Osteocyte (in vitro differentiated cells): ENCODE results near the gene SCN5A. TPM values are rescaled to one million over a fixed set of nuclear protein-coding genes. Genes with fewer than 3 reads are reported as not detected.

Experiments used
- DNase-seq: peaks from one replicate; pipeline ENCODE4 v3.0.0; 2021; ENCODE audit warnings: mixed read lengths; ENCODE audit not compliant: unreplicated experiment; ENCODE audit errors: extremely low spot score
- H3K27ac Mint-ChIP-seq: one replicate; pipeline ENCODE4 v1.8.0; 2021; ENCODE audit warnings: mild to moderate bottlenecking, mixed read lengths; ENCODE audit not compliant: unreplicated experiment
- H3K27me3 Mint-ChIP-seq: one replicate; pipeline ENCODE4 v1.8.0; 2021; ENCODE audit warnings: mixed read lengths; ENCODE audit not compliant: unreplicated experiment
- H3K36me3 Mint-ChIP-seq: one replicate; pipeline ENCODE4 v1.8.0; 2021; ENCODE audit warnings: mixed read lengths; ENCODE audit not compliant: unreplicated experiment
- H3K4me1 Mint-ChIP-seq: one replicate; pipeline ENCODE4 v1.8.0; 2021; ENCODE audit warnings: mixed read lengths; ENCODE audit not compliant: unreplicated experiment
- H3K4me3 Mint-ChIP-seq: one replicate; pipeline ENCODE4 v1.8.0; 2021; ENCODE audit warnings: mild to moderate bottlenecking, moderate library complexity, mixed read lengths; ENCODE audit not compliant: unreplicated experiment
- H3K9me3 Mint-ChIP-seq: one replicate; pipeline ENCODE4 v1.8.0; 2021; ENCODE audit warnings: mixed read lengths; ENCODE audit not compliant: unreplicated experiment
- CTCF ChIP-seq: fragments of 200-600 bp; sonication (generic); IDR thresholded peaks from 2 replicates; pipeline ENCODE4 v1.5.0; 2021; ENCODE audit warnings: antibody characterized with exemption, mild to moderate bottlenecking, moderate library complexity
- total RNA-seq: library from RNA; stranded (reverse); gene quantifications from 2 replicates; pipeline ENCODE4 v1.2.1, GENCODE V29; 2021

SCN5A gene
- total RNA-seq, 1 donor from 2014 or later = not detected

- H3K27me3 Mint-ChIP-seq = peaks cover 19% of the 10 kb centered on the region
- TF ChIP-seq CTCF = peak; percentile 15
- no peak overlapping the region for H3K27ac Mint-ChIP-seq
- no peaks in the 10 kb centered on the region for H3K36me3 Mint-ChIP-seq
- H3K4me3 Mint-ChIP-seq = no peak overlapping the region
- no peaks in the 10 kb centered on the region for H3K4me1 Mint-ChIP-seq
- no peak for DNase-seq
- peaks cover 16% of the 10 kb centered on the region for H3K9me3 Mint-ChIP-seq
Observed at GRCh38 chr3:38662544-38662943, 13.1 kb upstream of the SCN5A start.

- no peak for DNase-seq
- TF ChIP-seq CTCF = no peak
- Mint-ChIP-seq H3K27ac (no peak overlapping the region), H3K9me3 (peaks cover 14% of the 10 kb centered on the region), H3K36me3 (no peaks in the 10 kb centered on the region), H3K4me1 (no peaks in the 10 kb centered on the region), H3K4me3 (no peak overlapping the region), H3K27me3 (peaks cover 30% of the 10 kb centered on the region)
Observed at GRCh38 chr3:38658841-38659240, 9.4 kb upstream of the SCN5A start.

GRCh38 chr3:38657369-38657768 is 7.9 kb upstream of the SCN5A start:
- Mint-ChIP-seq H3K27ac (no peak overlapping the region), H3K36me3 (no peaks in the 10 kb centered on the region), H3K9me3 (no peaks in the 10 kb centered on the region), H3K27me3 (peaks cover 36% of the 10 kb centered on the region), H3K4me3 (no peak overlapping the region), H3K4me1 (no peaks in the 10 kb centered on the region)
- TF ChIP-seq CTCF = no peak
- no peak for DNase-seq

- no peak for DNase-seq
- Mint-ChIP-seq H3K27ac (no peak overlapping the region), H3K27me3 (peaks cover 42% of the 10 kb centered on the region)
Observed at GRCh38 chr3:38655708-38656300, 6.3 kb upstream of the SCN5A start.

More at GRCh38 chr3:38655708-38656300, 6.3 kb upstream of the SCN5A start:
- H3K9me3 Mint-ChIP-seq = no peaks in the 10 kb centered on the region
- H3K36me3 Mint-ChIP-seq = no peaks in the 10 kb centered on the region
- no peaks in the 10 kb centered on the region for H3K4me1 Mint-ChIP-seq
- H3K4me3 Mint-ChIP-seq = no peak overlapping the region
- TF ChIP-seq CTCF = peak; percentile 61
